ENCODE measurements around the gene DDX50. TPM values are rescaled to one million over a fixed set of nuclear protein-coding genes. Genes with fewer than 3 reads are reported as not detected.
"Not testable (repeated sequence)": the region's sequence is repeated elsewhere in the genome, so short reads cannot be mapped to it uniquely, and the experiment has no call there.

DDX50 gene
- total RNA-seq, 1 experiment from 2014 or later: 50.7 TPM

GRCh38 chr10:68925489-68925888 is 24.4 kb downstream of the DDX50 start:
- Histone ChIP-seq H3K4me1 (ENCODE audit: insufficient read depth, low read length) (no peaks in the 10 kb centered on the region), H2AK5ac (ENCODE audit: insufficient read length, low read length) (no peak overlapping the region)

GRCh38 chr10:68929157-68929556 is 28.0 kb downstream of the DDX50 start:
- not testable (repeated sequence) for H3K4me1 Mint-ChIP-seq; H3K4ac ChIP-seq (ENCODE audit: low read depth, low read length)

More at GRCh38 chr10:68925489-68925888, 24.4 kb downstream of the DDX50 start:
- H3K9me3 Mint-ChIP-seq: no peaks in the 10 kb centered on the region
- H4K91ac ChIP-seq (ENCODE audit: insufficient read length, low read depth, low read length): no peak overlapping the region
- no peaks in the 10 kb centered on the region for H3K27me3 ChIP-seq (ENCODE audit: insufficient read depth, low read length)
- H3K4me1 Mint-ChIP-seq: no peaks in the 10 kb centered on the region
- no peak overlapping the region for H3K23ac ChIP-seq (ENCODE audit: insufficient read length, low read depth, low read length)
- H4K5ac ChIP-seq (ENCODE audit: insufficient read length, low read depth, low read length): no peak overlapping the region
- H3K27ac ChIP-seq (ENCODE audit: insufficient read length, low read depth, low read length): no peak overlapping the region
- no peak overlapping the region for H2BK120ac ChIP-seq (ENCODE audit: low read depth, low read length, poor library complexity, severe bottlenecking)
- no peaks in the 10 kb centered on the region for H3K23me2 ChIP-seq (ENCODE audit: insufficient read length, low read depth, low read length, poor library complexity, severe bottlenecking)
- no peak overlapping the region for H2AFZ ChIP-seq (ENCODE audit: low read length)
- H2BK5ac ChIP-seq (ENCODE audit: insufficient read length, low read length): no peak overlapping the region
- H3K4me2 ChIP-seq (ENCODE audit: insufficient read depth, insufficient read length, low read length): no peak overlapping the region
- H3K4me3 Mint-ChIP-seq: no peak overlapping the region
- no peak overlapping the region for H3T11ph ChIP-seq (ENCODE audit: low read length)
- H3K14ac ChIP-seq (ENCODE audit: insufficient read depth, low read length): no peak overlapping the region
- H3K9me3 ChIP-seq (ENCODE audit: control insufficient read depth, low read depth, low read length): no peaks in the 10 kb centered on the region
- H2BK15ac ChIP-seq (ENCODE audit: low read depth, low read length): no peak overlapping the region
- H3K18ac ChIP-seq (ENCODE audit: insufficient read length, low read depth, low read length): no peak overlapping the region
- H2BK20ac ChIP-seq (ENCODE audit: low read depth, low read length, poor library complexity, severe bottlenecking): no peak overlapping the region
- H3K4ac ChIP-seq (ENCODE audit: low read depth, low read length): no peak overlapping the region
- H3K27ac Mint-ChIP-seq: peak overlapping the region in 1 of 3 experiments; percentile 40; a peak in 1 of 7 replicates
- H3K36me3 Mint-ChIP-seq (ENCODE audit: insufficient read depth in 1 of 3, low read depth in 3 of 3): peaks cover 6 to 40% (median 34%) of the 10 kb centered on the region in 3 experiments; a peak in 6 of 7 replicates
- H4K20me1 ChIP-seq (ENCODE audit: control insufficient read depth, insufficient read depth, insufficient read length): no peaks in the 10 kb centered on the region
- no CpG with 5 or more reads among the region's 4 CpGs for WGBS (ENCODE audit: extremely low coverage, insufficient read length, low lambda C conversion rate)
- no peak overlapping the region for H3K9ac ChIP-seq (ENCODE audit: extremely low read depth, insufficient read length, low read length)
- no peak for DNase-seq
- H3K27me3 Mint-ChIP-seq (ENCODE audit: low read depth): no peaks in the 10 kb centered on the region
- TF ChIP-seq CTCF (conservative IDR thresholded peaks at IDR 0.05): no peak
- no peak overlapping the region for H2BK12ac ChIP-seq (ENCODE audit: insufficient read length, low read depth, low read length)
- no peaks in the 10 kb centered on the region for H3K79me2 ChIP-seq (ENCODE audit: insufficient read depth, low read length)
- no peak overlapping the region for H3K56ac ChIP-seq (ENCODE audit: insufficient read length, low read depth, low read length)
- no peak overlapping the region for H4K8ac ChIP-seq (replicated peaks; ENCODE audit: insufficient read length, low read depth, low read length)
- no peaks in the 10 kb centered on the region for H3K79me1 ChIP-seq (ENCODE audit: insufficient read depth, low read depth, low read length, poor library complexity, severe bottlenecking)

More at GRCh38 chr10:68929157-68929556, 28.0 kb downstream of the DDX50 start:
- H3K27ac Mint-ChIP-seq: peak overlapping the region in 2 of 3 experiments; percentile 52 to 59; a peak in 4 of 7 replicates
- not testable (repeated sequence) for H3K9me3 Mint-ChIP-seq; H2BK15ac ChIP-seq (ENCODE audit: low read depth, low read length); DNase-seq; H3K79me1 ChIP-seq (ENCODE audit: insufficient read depth, low read depth, low read length, poor library complexity, severe bottlenecking); H2BK120ac ChIP-seq (ENCODE audit: low read depth, low read length, poor library complexity, severe bottlenecking); H2AFZ ChIP-seq (ENCODE audit: low read length); H4K5ac ChIP-seq (ENCODE audit: insufficient read length, low read depth, low read length); H3K27ac ChIP-seq (ENCODE audit: insufficient read length, low read depth, low read length); H3K23ac ChIP-seq (ENCODE audit: insufficient read length, low read depth, low read length); H4K20me1 ChIP-seq (ENCODE audit: control insufficient read depth, insufficient read depth, insufficient read length); H3K9ac ChIP-seq (ENCODE audit: extremely low read depth, insufficient read length, low read length); H3K56ac ChIP-seq (ENCODE audit: insufficient read length, low read depth, low read length); H3T11ph ChIP-seq (ENCODE audit: low read length); H3K4me1 ChIP-seq (ENCODE audit: insufficient read depth, low read length); H3K14ac ChIP-seq (ENCODE audit: insufficient read depth, low read length); H2AK5ac ChIP-seq (ENCODE audit: insufficient read length, low read length); H4K91ac ChIP-seq (ENCODE audit: insufficient read length, low read depth, low read length); H3K23me2 ChIP-seq (ENCODE audit: insufficient read length, low read depth, low read length, poor library complexity, severe bottlenecking); H3K27me3 Mint-ChIP-seq (ENCODE audit: low read depth); H3K4me3 Mint-ChIP-seq; H3K9me3 ChIP-seq (ENCODE audit: control insufficient read depth, low read depth, low read length); H4K8ac ChIP-seq (replicated peaks; ENCODE audit: insufficient read length, low read depth, low read length); H3K4me2 ChIP-seq (ENCODE audit: insufficient read depth, insufficient read length, low read length); H3K27me3 ChIP-seq (ENCODE audit: insufficient read depth, low read length); H2BK20ac ChIP-seq (ENCODE audit: low read depth, low read length, poor library complexity, severe bottlenecking); H3K18ac ChIP-seq (ENCODE audit: insufficient read length, low read depth, low read length); H2BK5ac ChIP-seq (ENCODE audit: insufficient read length, low read length); H3K79me2 ChIP-seq (ENCODE audit: insufficient read depth, low read length); H2BK12ac ChIP-seq (ENCODE audit: insufficient read length, low read depth, low read length)
- H3K36me3 Mint-ChIP-seq (ENCODE audit: insufficient read depth in 1 of 3, low read depth in 3 of 3): peaks cover 16 to 45% (median 41%) of the 10 kb centered on the region in 3 experiments; a peak in 6 of 7 replicates
- WGBS (ENCODE audit: extremely low coverage, insufficient read length, low lambda C conversion rate): no CpG with 5 or more reads among the region's 2 CpGs

Measured in H9 (cell line).